Sigmoid colon (tissue), 7 donors: ENCODE measurements around the gene TUBB1. TPM values are rescaled to one million over a fixed set of nuclear protein-coding genes. Genes with fewer than 3 reads are reported as not detected.
A peak's percentile ranks its signal among the peaks of the same experiment; 100 is the strongest.

Experiments used
- DNase-seq: peaks from one replicate; pipeline ENCODE4 v3.0.0-alpha.2; 2019
- H3K27ac ChIP-seq, 4 donors: fragments of 200-600 bp; sonication (generic); one replicate each; pipeline ENCODE4 v1.5.1; 2016 to 2019; ENCODE audit warnings: mild to moderate bottlenecking in 1 of 4
- H3K27me3 ChIP-seq, 3 donors: fragments of 200-600 bp; sonication (generic); one replicate each; pipeline ENCODE4 v1.5.1; 2019; ENCODE audit warnings: mild to moderate bottlenecking in 1 of 3
- H3K36me3 ChIP-seq, 4 donors: fragments of 200-600 bp; sonication (generic); one replicate each; pipeline ENCODE4 v1.5.1; 2016 to 2019
- H3K4me1 ChIP-seq, 4 donors: fragments of 200-600 bp; sonication (generic); one replicate each; pipeline ENCODE4 v1.5.1; 2017 to 2019
- H3K4me3 ChIP-seq, 4 donors: fragments of 200-600 bp; sonication (generic); one replicate each; pipeline ENCODE4 v1.5.1; 2017 to 2019; ENCODE audit warnings: mild to moderate bottlenecking in 2 of 4, moderate library complexity in 1 of 4
- H3K9me3 ChIP-seq, 4 donors: fragments of 200-600 bp in 3 of 4; sonication (generic) in 3 of 4; one replicate each; pipeline versions ENCODE4 v1.5.1 to v1.6.1; 2013 to 2019
- CTCF ChIP-seq, 4 experiments: fragments of 450-650 bp in 3 of 4; fragments of 200-600 bp in 1 of 4; IDR thresholded peaks; one replicate each; pipeline ENCODE4 v1.5.1; 2016 to 2019; ENCODE audit warnings: antibody characterized with exemption in 4 of 4, mild to moderate bottlenecking in 3 of 4, moderate library complexity in 2 of 4
- EP300 ChIP-seq, 4 donors: sonication (generic); formaldehyde crosslinking; IDR thresholded peaks; one replicate each; pipeline ENCODE4 v1.6.1; 2017; ENCODE audit warnings: antibody characterized with exemption in 4 of 4
- POLR2A ChIP-seq, 2 donors: fragments of 450-650 bp; IDR thresholded peaks; one replicate each; pipeline ENCODE4 v1.6.1; 2016; ENCODE audit warnings: antibody characterized with exemption in 2 of 2, mild to moderate bottlenecking in 2 of 2, moderate library complexity in 2 of 2
- POLR2AphosphoS5 ChIP-seq, 4 donors: sonication (generic); formaldehyde crosslinking; IDR thresholded peaks; one replicate each; pipeline ENCODE4 v1.6.1; 2017; ENCODE audit warnings: antibody characterized with exemption in 4 of 4
- WGBS, 2 donors: extraction: QIAGEN DNeasy Blood & Tissue Kit; methylation state at CpG; one replicate each; pipeline ENCODE4 v1.1.7; 2013; 5-methylcytosine and 5-hydroxymethylcytosine counted together
- intact Hi-C: fragments of 100-400 bp; cut with DNase I; formaldehyde crosslinking; loops from one replicate; pipeline ENCODE4 v1.15.1; 2023
- polyA plus RNA-seq, 3 donors: library from polyadenylated mRNA; stranded (reverse); fragments of 200-250 nt; gene quantifications; one replicate each; pipeline ENCODE4 v1.2.3, GENCODE V29; 2013
- total RNA-seq, 4 donors: library from RNA; depleted of rRNA; stranded (reverse); fragments of >200 nt; gene quantifications; one replicate each; pipeline ENCODE4 v1.1.0, GENCODE V29; 2016
- donor health status: healthy with polysubstance abuse.
- donor health status: Bipolar disorder and iron deficiency.
- donor health status: healthy.

Gene TUBB1
- total and polyA plus RNA-seq, 7 donors, result 0.03 to 0.60 (median 0.15) TPM; not detected in 3

GRCh38 chr20:58995461-58996225 lies 23.6 kb upstream of the TUBB1 start:
- no peak overlapping the region for H3K4me3 ChIP-seq
- H3K36me3 ChIP-seq, result peaks cover 35 to 98% (median 73%) of the 10 kb centered on the region in 4 donors
- H3K27ac ChIP-seq, result no peak overlapping the region
- no peak for DNase-seq
- TF ChIP-seq POLR2A (IDR thresholded peaks at IDR 0.05), result no peak
- TF ChIP-seq POLR2AphosphoS5 (IDR thresholded peaks at IDR 0.05), result no peak
- no peak for TF ChIP-seq CTCF (IDR thresholded peaks at IDR 0.05)
- TF ChIP-seq EP300 (IDR thresholded peaks at IDR 0.05), result no peak
- intact Hi-C loops, result no loop called here
- 77 to 86% methylated on average over 18 of the region's 18 CpGs for WGBS, 2 donors
- H3K4me1 ChIP-seq, result no peaks in the 10 kb centered on the region
- no peaks in the 10 kb centered on the region for H3K9me3 ChIP-seq
- H3K27me3 ChIP-seq, result no peaks in the 10 kb centered on the region

GRCh38 chr20:58996226-58996611 lies 23.0 kb upstream of the TUBB1 start:
- TF ChIP-seq CTCF (IDR thresholded peaks at IDR 0.05), result no peak
- TF ChIP-seq POLR2AphosphoS5 (IDR thresholded peaks at IDR 0.05), result no peak
- no peak for TF ChIP-seq POLR2A (IDR thresholded peaks at IDR 0.05)
- no peak for TF ChIP-seq EP300 (IDR thresholded peaks at IDR 0.05)
- peaks cover 29 to 98% (median 73%) of the 10 kb centered on the region in 4 donors for H3K36me3 ChIP-seq
- DNase-seq, result no peak
- H3K4me1 ChIP-seq, result no peaks in the 10 kb centered on the region
- H3K27ac ChIP-seq, result no peak overlapping the region
- no peak overlapping the region for H3K4me3 ChIP-seq
- no peaks in the 10 kb centered on the region for H3K9me3 ChIP-seq
- intact Hi-C loops, result no loop called here
- no peaks in the 10 kb centered on the region for H3K27me3 ChIP-seq
- 89 to 92% methylated on average over 12 of the region's 12 CpGs for WGBS, 2 donors

GRCh38 chr20:58997141-58997770 lies 22.0 kb upstream of the TUBB1 start:
- H3K36me3 ChIP-seq, result peaks cover 27 to 98% (median 68%) of the 10 kb centered on the region in 4 donors
- no peaks in the 10 kb centered on the region for H3K4me1 ChIP-seq
- no peaks in the 10 kb centered on the region for H3K27me3 ChIP-seq
- intact Hi-C loops, result no loop called here
- TF ChIP-seq CTCF (IDR thresholded peaks at IDR 0.05) (no peak), POLR2AphosphoS5 (IDR thresholded peaks at IDR 0.05) (no peak), EP300 (IDR thresholded peaks at IDR 0.05) (no peak), POLR2A (IDR thresholded peaks at IDR 0.05) (no peak)
- no peak for DNase-seq
- H3K27ac ChIP-seq, result no peak overlapping the region
- 94 to 95% methylated on average over 24 of the region's 24 CpGs for WGBS, 2 donors
- H3K4me3 ChIP-seq, result no peak overlapping the region
- H3K9me3 ChIP-seq, result no peaks in the 10 kb centered on the region

- WGBS, 2 donors, result 92% methylated on average over 11 of the region's 11 CpGs
- intact Hi-C loops, result no loop called here
- TF ChIP-seq POLR2A (IDR thresholded peaks at IDR 0.05) (no peak), EP300 (IDR thresholded peaks at IDR 0.05) (no peak), CTCF (IDR thresholded peaks at IDR 0.05) (no peak), POLR2AphosphoS5 (IDR thresholded peaks at IDR 0.05) (no peak)
- peaks cover 0 to 9% (median 5%) of the 10 kb centered on the region in 4 donors for H3K4me1 ChIP-seq
- H3K27ac ChIP-seq, result no peak overlapping the region
- H3K4me3 ChIP-seq, result no peak overlapping the region
- peaks cover 27 to 88% (median 54%) of the 10 kb centered on the region in 4 donors for H3K36me3 ChIP-seq
- no peaks in the 10 kb centered on the region for H3K9me3 ChIP-seq
- peak; percentile 41 for DNase-seq
- H3K27me3 ChIP-seq, result no peaks in the 10 kb centered on the region
Observed at GRCh38 chr20:58998656-58999055, 20.6 kb upstream of the TUBB1 start.
